ENCODE measurements around the gene CANT1. TPM values are rescaled to one million over a fixed set of nuclear protein-coding genes. Genes with fewer than 3 reads are reported as not detected.

CANT1 gene
- total and polyA plus RNA-seq, 9 of the 15 experiments (the other 6 are each of a cell fraction or from before 2014, with no cell fraction given), result 2.7 to 66.4 (median 22.5) TPM

- TF ChIP-seq ARID3A (IDR thresholded peaks at IDR 0.05; ENCODE audit: borderline replicate concordance, low read depth, low read length) (peak; percentile 94), NEUROD1 (IDR thresholded peaks at IDR 0.05; ENCODE audit: borderline replicate concordance, low read depth, low read length, partially characterized antibody) (peak; percentile 92), FOXM1 (IDR thresholded peaks at IDR 0.05; ENCODE audit: low read depth) (peak; percentile 65), FOXM1 (CRISPR knock-in tag; IDR thresholded peaks at IDR 0.05; ENCODE audit: low read depth) (no peak), JUND (IDR thresholded peaks at IDR 0.05; ENCODE audit: borderline replicate concordance, low read depth, low read length) (peak; percentile 65; the same call in 1 of the 2 replicates), JUND (tag; IDR thresholded peaks at IDR 0.05; ENCODE audit: borderline replicate concordance, low read depth, low read length) (peak; percentile 58; the same call in 1 of the 3 replicates), PHTF2 (CRISPR knock-in tag; IDR thresholded peaks at IDR 0.05) (no peak)
Measured at GRCh38 chr17:78974635-78975591, 34.7 kb downstream of the CANT1 start (continued).
